ENCODE measurements around the gene EPN1. TPM values are rescaled to one million over a fixed set of nuclear protein-coding genes. Genes with fewer than 3 reads are reported as not detected.
"Not testable (repeated sequence)": the region's sequence is repeated elsewhere in the genome, so short reads cannot be mapped to it uniquely, and the experiment has no call there.

The EPN1 gene
- total RNA-seq, 1 donor from 2014 or later = 114 TPM

DNA sequence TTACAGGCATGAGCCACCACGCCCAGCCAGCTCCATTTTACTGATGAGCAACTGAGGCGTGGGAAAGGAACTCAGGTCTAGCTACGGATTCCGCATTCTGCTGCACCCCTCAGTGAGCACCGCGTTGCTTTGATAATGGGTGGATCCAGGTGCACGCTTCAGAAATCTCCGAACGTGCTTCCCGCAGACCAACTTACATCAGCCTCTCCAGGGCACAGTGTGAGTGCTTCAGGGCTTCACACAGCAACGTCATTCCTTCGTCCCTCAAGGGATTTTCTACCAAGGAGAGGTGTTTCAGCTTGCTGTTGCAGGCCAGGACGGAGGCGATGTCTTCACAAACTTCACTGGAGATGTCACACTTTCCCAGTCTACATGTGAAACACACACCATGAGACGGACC lies 41.5 kb downstream of the EPN1 start:
- no peak for DNase-seq (ENCODE audit: low spot score)

GRCh38 chr19:55717251-55717650 lies 42.2 kb downstream of the EPN1 start:
- no peak for DNase-seq (ENCODE audit: low spot score)

- not testable (repeated sequence) for DNase-seq (ENCODE audit: low spot score)
Measured at GRCh38 chr19:55717879-55718711, 43.1 kb downstream of the EPN1 start.

- no peak for DNase-seq (ENCODE audit: low spot score)
Measured at GRCh38 chr19:55720214-55720746, 45.3 kb downstream of the EPN1 start.

GRCh38 chr19:55720801-55721200 lies 45.8 kb downstream of the EPN1 start:
- DNase-seq (ENCODE audit: low spot score) = no peak

DNA sequence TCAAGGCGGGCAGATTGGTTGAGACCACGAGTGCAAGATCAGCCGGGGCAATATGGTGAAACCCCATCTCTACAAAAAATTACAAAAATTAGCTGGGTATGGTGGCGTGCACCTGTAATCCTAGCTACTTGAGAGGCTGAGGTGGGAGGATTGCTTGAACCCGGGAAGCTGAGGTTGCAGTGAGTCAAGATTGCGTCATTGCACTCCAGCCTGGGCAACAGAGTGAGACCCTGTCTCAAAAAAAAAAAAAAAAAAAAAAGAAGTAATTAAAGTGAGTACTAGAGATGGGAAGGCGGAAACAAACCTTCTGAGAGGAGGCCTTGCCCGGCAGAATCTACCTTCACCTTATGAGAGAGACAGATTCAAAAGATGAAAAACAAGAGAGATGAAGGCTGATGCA lies 48.5 kb downstream of the EPN1 start:
- DNase-seq (ENCODE audit: low spot score) = no peak

- not testable (repeated sequence) for DNase-seq (ENCODE audit: low spot score)
Measured at GRCh38 chr19:55730378-55730777, 55.4 kb downstream of the EPN1 start.

DNA sequence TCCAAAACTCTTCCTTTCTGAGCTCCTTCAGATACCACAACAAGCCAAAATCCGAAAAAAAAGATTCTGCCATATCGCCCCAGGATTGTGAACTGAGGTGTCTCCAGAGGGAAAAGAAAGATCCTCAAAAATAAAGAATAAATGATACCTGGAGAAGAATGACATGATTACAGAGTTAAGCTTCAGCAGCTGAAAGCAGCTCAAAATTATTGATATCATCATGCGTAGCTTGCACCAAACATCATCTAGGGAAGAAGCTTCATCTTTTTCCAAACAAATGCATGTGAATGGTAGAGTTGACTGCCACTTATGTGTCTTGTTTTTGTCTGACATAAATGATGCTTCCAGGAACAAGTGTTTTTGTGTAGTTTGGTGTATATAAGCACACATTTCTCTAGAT lies 63.3 kb downstream of the EPN1 start, which contains the start of gene NLRP9:
Gene NLRP9, minus strand, starts transcription at position 101 of the 400 bp plus-strand sequence. Its CDS starts 28 bp downstream, at position 73.
- no peak for DNase-seq (ENCODE audit: low spot score)

- DNase-seq (ENCODE audit: low spot score) = no peak
Measured at GRCh38 chr19:55750715-55751114, 75.7 kb downstream of the EPN1 start.

- DNase-seq (ENCODE audit: low spot score) = no peak
Measured at GRCh38 chr19:55753401-55753800, 78.4 kb downstream of the EPN1 start.

DNA sequence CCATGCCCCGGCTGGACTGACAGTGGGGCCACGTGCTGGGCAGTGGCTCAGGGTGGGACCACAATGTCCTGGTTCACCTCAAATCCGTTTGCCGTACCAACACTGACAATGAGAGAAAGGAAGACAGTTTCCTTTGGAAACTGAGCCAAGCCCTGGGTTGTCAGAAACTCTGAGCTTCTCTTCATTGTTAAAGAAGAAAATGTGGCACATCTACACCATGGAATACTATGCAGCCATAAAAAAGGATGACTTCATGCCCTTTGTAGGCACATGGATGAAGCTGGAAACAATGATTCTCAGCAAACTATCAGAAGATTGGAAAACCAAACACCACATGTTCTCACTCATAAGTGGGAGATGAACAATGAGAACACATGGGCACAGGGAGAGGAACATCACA lies 81.8 kb downstream of the EPN1 start:
- DNase-seq (ENCODE audit: low spot score) = not testable (repeated sequence)

GRCh38 chr19:55758797-55759196 lies 83.8 kb downstream of the EPN1 start, which contains the start of gene RFPL4A:
RFPL4A (plus strand) TSS chr19:55759097; CDS start chr19:55761801, 2,704 bp downstream.
- DNase-seq (ENCODE audit: low spot score) = not testable (repeated sequence)

Other genes with a start within 250 kb of the EPN1 start
- gene SHISA7, start 231.9 kb upstream of the EPN1 start, total RNA-seq = not detected
- gene ISOC2, start 213.6 kb upstream of the EPN1 start, total RNA-seq = 53.2 TPM
- not detected for gene C19orf85, start 210.5 kb upstream of the EPN1 start, total RNA-seq
- 9.7 TPM for gene ZNF628, start 198.6 kb upstream of the EPN1 start, total RNA-seq
- gene NAT14, start 190.0 kb upstream of the EPN1 start, total RNA-seq = 7.3 TPM
- gene SSC5D, start 186.8 kb upstream of the EPN1 start, total RNA-seq = 13.9 TPM
- gene SBK2, start 138.1 kb upstream of the EPN1 start, total RNA-seq = not detected
- gene SBK3, start 129.7 kb upstream of the EPN1 start, total RNA-seq = 1.7 TPM
- 10.9 TPM for gene ZNF579, start 94.4 kb upstream of the EPN1 start, total RNA-seq
- gene FIZ1, start 75.7 kb upstream of the EPN1 start, total RNA-seq = 12.8 TPM
- 19.1 TPM for gene ZNF524, start 74.9 kb upstream of the EPN1 start, total RNA-seq
- 12.0 TPM for gene ZNF865, start 69.6 kb upstream of the EPN1 start, total RNA-seq
- gene ZNF784, start 50.7 kb upstream of the EPN1 start, total RNA-seq = 4.5 TPM
- gene ZNF580, start 34.2 kb upstream of the EPN1 start, total RNA-seq = 39.6 TPM
- 11.3 TPM for gene ZNF581, start 31.6 kb upstream of the EPN1 start, total RNA-seq
- 16.4 TPM for gene CCDC106, start 27.0 kb upstream of the EPN1 start, total RNA-seq
- 126 TPM for gene U2AF2, start 20.2 kb upstream of the EPN1 start, total RNA-seq
- gene NLRP9, start 63.2 kb downstream of the EPN1 start, total RNA-seq = not detected
- gene RFPL4A, start 83.9 kb downstream of the EPN1 start, total RNA-seq = not detected
- not detected for gene RFPL4AL1, start 93.9 kb downstream of the EPN1 start, total RNA-seq
- not detected for gene NLRP11, start 156.8 kb downstream of the EPN1 start, total RNA-seq
- gene NLRP4, start 161.3 kb downstream of the EPN1 start, total RNA-seq = not detected